Measurements from ENCODE around the gene CDPF1. TPM values are rescaled to one million over a fixed set of nuclear protein-coding genes. Genes with fewer than 3 reads are reported as not detected.
A peak's percentile ranks its signal among the peaks of the same experiment; 100 is the strongest.
"Not testable (repeated sequence)": the region's sequence is repeated elsewhere in the genome, so short reads cannot be mapped to it uniquely, and the experiment has no call there.

The CDPF1 gene
- total and polyA plus RNA-seq, 2 donors (not counting 1 experiment from before 2014, with no cell fraction given), result 9.8 to 15.4 TPM

DNA sequence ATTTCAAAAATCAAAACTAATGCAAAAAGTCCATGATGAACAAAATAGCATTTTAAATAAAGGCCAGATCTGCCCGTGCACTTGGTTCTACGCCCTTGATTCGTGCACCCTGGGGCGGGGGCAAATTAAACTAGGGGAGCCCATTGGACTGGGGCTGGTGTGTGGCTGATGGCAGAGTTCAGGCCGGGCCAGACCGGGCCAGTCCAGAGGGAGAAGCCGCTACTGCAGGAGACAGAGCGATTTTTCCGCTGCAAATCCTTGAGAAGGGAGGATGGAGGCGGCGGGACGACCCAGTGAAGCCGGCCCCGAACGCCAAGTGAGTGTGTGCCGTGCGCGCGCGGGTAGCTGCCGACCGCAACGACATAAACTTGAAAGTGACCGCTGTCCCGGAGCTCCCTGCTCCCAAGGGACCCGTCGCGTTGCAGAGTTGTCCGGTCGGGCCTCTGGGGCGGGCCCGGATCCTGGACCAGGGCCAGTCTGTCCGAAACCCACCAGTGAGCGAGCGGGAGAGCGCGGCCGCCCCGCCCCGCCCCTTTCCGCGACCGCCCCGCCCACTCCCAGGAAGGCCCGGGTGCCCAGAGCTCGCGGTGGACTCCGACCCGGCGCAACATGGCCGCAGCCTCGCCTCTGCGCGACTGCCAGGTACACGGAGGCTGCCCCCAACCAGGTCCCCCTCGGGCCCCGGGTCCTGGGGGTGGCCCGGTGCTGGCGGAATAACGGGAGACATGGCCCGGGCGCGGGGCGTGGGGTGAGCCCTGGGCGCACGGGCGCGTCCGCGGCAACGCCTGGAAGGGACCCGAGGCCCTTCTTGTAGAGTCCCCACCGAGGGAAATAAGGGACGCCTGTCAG lies 17.6 kb upstream of the CDPF1 start, which contains the start of gene TTC38:
Gene TTC38, plus strand, starts transcription at position 578 of the 849 bp plus-strand sequence. Its CDS starts 32 bp downstream, at position 610.
- ATAC-seq (ENCODE audit: low read depth), result peak; percentile 95
- peaks cover 0 to 13% (median 8%) of the 10 kb centered on the region in 4 experiments for H3K27me3 ChIP-seq (replicated peaks in 1 of 4; ENCODE audit: control extremely low read depth in 1 of 4, control insufficient read depth in 3 of 4, insufficient read depth in 4 of 4, low read length in 3 of 4)
- ChIA-PET POLR2A (interaction anchor here (0.6 to 1.5 kb wide), 4 partner anchors 17 to 1551 kb away, joined by 3 to 10 read pairs (median 4); partner anchors contain the start of gene CDPF1), CTCF (interaction anchor here (0.8 kb wide), 1 partner anchor 28 kb away, joined by 3 read pairs; no protein-coding TSS in a partner anchor)
- peaks cover 16% of the 10 kb centered on the region for H3K4me1 Mint-ChIP-seq
- H3K9me3 Mint-ChIP-seq (ENCODE audit: insufficient read depth), result no peaks in the 10 kb centered on the region
- no peaks in the 10 kb centered on the region for H3K79me2 ChIP-seq (ENCODE audit: control insufficient read depth, insufficient read depth, low read length)
- peaks cover 0 to 11% (median 0%) of the 10 kb centered on the region in 3 donors for H3K9me3 ChIP-seq (ENCODE audit: control extremely low read depth in 1 of 3, control insufficient read depth in 2 of 3, insufficient read depth in 1 of 3, low read length in 2 of 3)
- H3K27ac ChIP-seq (ENCODE audit: low read length in 2 of 2), result peak within 1 kb of the TSS in 1 of 2 donors; percentile 49
- intact Hi-C loops (cut with micrococcal nuclease), result loop anchor here (1.0 kb wide), 2 partner anchors 17 to 29 kb away; partner anchors contain the start of genes CDPF1 and GTSE1
- peak within 1 kb of the TSS; percentile 70 for H3K9ac ChIP-seq (ENCODE audit: low read length)
- peak; percentile 62 for DNase-seq
- TF ChIP-seq, protein P1, sequence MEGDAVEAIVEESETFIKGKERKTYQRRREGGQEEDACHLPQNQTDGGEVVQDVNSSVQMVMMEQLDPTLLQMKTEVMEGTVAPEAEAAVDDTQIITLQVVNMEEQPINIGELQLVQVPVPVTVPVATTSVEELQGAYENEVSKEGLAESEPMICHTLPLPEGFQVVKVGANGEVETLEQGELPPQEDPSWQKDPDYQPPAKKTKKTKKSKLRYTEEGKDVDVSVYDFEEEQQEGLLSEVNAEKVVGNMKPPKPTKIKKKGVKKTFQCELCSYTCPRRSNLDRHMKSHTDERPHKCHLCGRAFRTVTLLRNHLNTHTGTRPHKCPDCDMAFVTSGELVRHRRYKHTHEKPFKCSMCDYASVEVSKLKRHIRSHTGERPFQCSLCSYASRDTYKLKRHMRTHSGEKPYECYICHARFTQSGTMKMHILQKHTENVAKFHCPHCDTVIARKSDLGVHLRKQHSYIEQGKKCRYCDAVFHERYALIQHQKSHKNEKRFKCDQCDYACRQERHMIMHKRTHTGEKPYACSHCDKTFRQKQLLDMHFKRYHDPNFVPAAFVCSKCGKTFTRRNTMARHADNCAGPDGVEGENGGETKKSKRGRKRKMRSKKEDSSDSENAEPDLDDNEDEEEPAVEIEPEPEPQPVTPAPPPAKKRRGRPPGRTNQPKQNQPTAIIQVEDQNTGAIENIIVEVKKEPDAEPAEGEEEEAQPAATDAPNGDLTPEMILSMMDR (IDR thresholded peaks at IDR 0.05), result no peak
- TF ChIP-seq EZH2 (IDR thresholded peaks at IDR 0.05; ENCODE audit: borderline replicate concordance, insufficient read depth, low read depth, low read length, poor library complexity, severe bottlenecking), result no peak
- peak within 1 kb of the TSS; percentile 91 for H3K4me2 ChIP-seq (replicated peaks; ENCODE audit: low read depth, low read length, poor library complexity, severe bottlenecking)
- H3K27ac Mint-ChIP-seq, result peak within 1 kb of the TSS; percentile 46
- peak within 1 kb of the TSS; percentile 85 for H3K4me3 Mint-ChIP-seq
- WGBS (ENCODE audit: insufficient coverage), result 1% methylated on average over 74 of the region's 74 CpGs
- peak within 1 kb of the TSS in 4 of 5 experiments; percentile 68 to 80 (median 72) for H3K4me3 ChIP-seq (ENCODE audit: control extremely low read depth in 1 of 5, extremely low read depth in 1 of 5, insufficient read depth in 1 of 5, low read depth in 2 of 5, low read length in 4 of 5)
- peaks cover 4 to 8% of the 10 kb centered on the region in 2 donors for H3K4me1 ChIP-seq (ENCODE audit: control insufficient read depth in 2 of 2, insufficient read depth in 2 of 2, low read length in 2 of 2)
- no peaks in the 10 kb centered on the region for H3K36me3 ChIP-seq (replicated peaks in 1 of 2; ENCODE audit: control extremely low read depth in 1 of 2, control insufficient read depth in 1 of 2, extremely low read depth in 1 of 2, insufficient read depth in 2 of 2, low read length in 1 of 2)
- H4K20me1 ChIP-seq (ENCODE audit: control insufficient read depth, insufficient read depth, low read length, poor library complexity, severe bottlenecking), result no peaks in the 10 kb centered on the region
- H2AFZ ChIP-seq (ENCODE audit: insufficient read depth, low read depth, low read length, poor library complexity, severe bottlenecking), result peak within 1 kb of the TSS; percentile 84
- H3K27me3 Mint-ChIP-seq, result peaks cover 26% of the 10 kb centered on the region

DNA sequence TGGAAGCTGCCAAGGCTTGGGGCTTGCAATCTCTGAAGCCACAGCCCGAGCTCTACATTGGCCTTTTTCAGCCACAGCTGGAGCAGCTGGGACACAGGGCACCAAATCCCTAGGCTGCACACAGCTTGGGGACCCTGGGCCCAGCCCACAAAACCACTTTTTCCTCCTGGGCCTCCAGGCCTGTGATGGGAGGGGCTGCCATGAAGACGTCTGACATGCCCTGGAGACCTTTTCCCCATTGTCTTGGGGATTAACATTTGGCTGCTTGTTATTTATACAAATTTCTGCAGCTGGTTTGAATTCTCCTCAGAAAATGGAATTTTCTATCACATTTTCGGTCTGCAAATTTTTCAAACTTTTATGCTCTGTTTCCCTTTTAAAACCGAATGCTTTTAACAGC lies 15.5 kb upstream of the CDPF1 start:
- H3K9me3 Mint-ChIP-seq (ENCODE audit: insufficient read depth); H3K79me2 ChIP-seq (ENCODE audit: control insufficient read depth, insufficient read depth, low read length); H3K4me2 ChIP-seq (replicated peaks; ENCODE audit: low read depth, low read length, poor library complexity, severe bottlenecking); CTCF ChIA-PET; intact Hi-C loops (cut with micrococcal nuclease); H3K36me3 ChIP-seq (replicated peaks in 1 of 2; ENCODE audit: control extremely low read depth in 1 of 2, control insufficient read depth in 1 of 2, extremely low read depth in 1 of 2, insufficient read depth in 2 of 2, low read length in 1 of 2); DNase-seq; H4K20me1 ChIP-seq (ENCODE audit: control insufficient read depth, insufficient read depth, low read length, poor library complexity, severe bottlenecking); H2AFZ ChIP-seq (ENCODE audit: insufficient read depth, low read depth, low read length, poor library complexity, severe bottlenecking); H3K9ac ChIP-seq (ENCODE audit: low read length); H3K4me3 ChIP-seq (ENCODE audit: control extremely low read depth in 1 of 5, extremely low read depth in 1 of 5, insufficient read depth in 1 of 5, low read depth in 2 of 5, low read length in 4 of 5); H3K4me3 Mint-ChIP-seq; H3K27ac ChIP-seq (ENCODE audit: low read length in 2 of 2); H3K27ac Mint-ChIP-seq; H3K4me1 ChIP-seq (ENCODE audit: control insufficient read depth in 2 of 2, insufficient read depth in 2 of 2, low read length in 2 of 2); ATAC-seq (ENCODE audit: low read depth): not testable (repeated sequence)
- peaks cover 45% of the 10 kb centered on the region for H3K27me3 Mint-ChIP-seq
- Histone ChIP-seq H3K27me3 (replicated peaks in 1 of 4; ENCODE audit: control extremely low read depth in 1 of 4, control insufficient read depth in 3 of 4, insufficient read depth in 4 of 4, low read length in 3 of 4) (peaks cover 0 to 32% (median 20%) of the 10 kb centered on the region in 4 experiments), H3K9me3 (ENCODE audit: control extremely low read depth in 1 of 3, control insufficient read depth in 2 of 3, insufficient read depth in 1 of 3, low read length in 2 of 3) (peaks cover 0 to 17% (median 0%) of the 10 kb centered on the region in 3 donors)
- WGBS (ENCODE audit: insufficient coverage), result 91% methylated on average over 3 of the region's 4 CpGs
- POLR2A ChIA-PET, result interaction anchor here (0.6 kb wide), 1 partner anchor 494 kb away, joined by 9 read pairs; no protein-coding TSS in a partner anchor
- H3K4me1 Mint-ChIP-seq, result peaks cover 16% of the 10 kb centered on the region

DNA sequence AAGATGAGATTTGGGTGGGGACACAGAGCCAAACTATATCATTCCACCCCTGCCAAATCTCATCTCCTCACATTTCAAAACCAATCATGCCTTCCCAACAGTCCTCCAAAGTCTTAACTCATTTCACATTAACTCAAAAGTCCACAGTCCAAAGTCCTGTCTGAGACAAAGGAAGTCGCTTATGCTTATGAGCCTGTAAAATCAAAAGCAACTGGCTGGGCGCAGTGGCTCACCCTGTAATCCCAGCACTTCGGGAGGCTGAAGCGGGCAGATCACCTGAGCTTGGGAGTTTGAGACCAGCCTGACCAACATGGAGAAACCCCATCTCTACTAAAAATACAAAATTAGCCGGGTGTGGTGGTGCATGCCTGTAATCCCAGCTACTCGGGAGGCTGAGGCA lies 14.4 kb upstream of the CDPF1 start:
- H3K4me2 ChIP-seq (replicated peaks; ENCODE audit: low read depth, low read length, poor library complexity, severe bottlenecking); H3K4me3 ChIP-seq (ENCODE audit: control extremely low read depth in 1 of 5, extremely low read depth in 1 of 5, insufficient read depth in 1 of 5, low read depth in 2 of 5, low read length in 4 of 5); H3K4me1 ChIP-seq (ENCODE audit: control insufficient read depth in 2 of 2, insufficient read depth in 2 of 2, low read length in 2 of 2); H3K79me2 ChIP-seq (ENCODE audit: control insufficient read depth, insufficient read depth, low read length); POLR2A ChIA-PET; H3K27ac ChIP-seq (ENCODE audit: low read length in 2 of 2); CTCF ChIA-PET; ATAC-seq (ENCODE audit: low read depth); H2AFZ ChIP-seq (ENCODE audit: insufficient read depth, low read depth, low read length, poor library complexity, severe bottlenecking); H3K27ac Mint-ChIP-seq; H3K36me3 ChIP-seq (replicated peaks in 1 of 2; ENCODE audit: control extremely low read depth in 1 of 2, control insufficient read depth in 1 of 2, extremely low read depth in 1 of 2, insufficient read depth in 2 of 2, low read length in 1 of 2); H4K20me1 ChIP-seq (ENCODE audit: control insufficient read depth, insufficient read depth, low read length, poor library complexity, severe bottlenecking); DNase-seq; H3K9me3 Mint-ChIP-seq (ENCODE audit: insufficient read depth); H3K9ac ChIP-seq (ENCODE audit: low read length); intact Hi-C loops (cut with micrococcal nuclease); H3K4me3 Mint-ChIP-seq: not testable (repeated sequence)
- peaks cover 16% of the 10 kb centered on the region for H3K4me1 Mint-ChIP-seq
- peaks cover 0 to 17% (median 0%) of the 10 kb centered on the region in 3 donors for H3K9me3 ChIP-seq (ENCODE audit: control extremely low read depth in 1 of 3, control insufficient read depth in 2 of 3, insufficient read depth in 1 of 3, low read length in 2 of 3)
- H3K27me3 Mint-ChIP-seq, result peaks cover 56% of the 10 kb centered on the region
- 92% methylated on average over 2 of the region's 6 CpGs for WGBS (ENCODE audit: insufficient coverage)
- peaks cover 0 to 40% (median 28%) of the 10 kb centered on the region in 4 experiments for H3K27me3 ChIP-seq (replicated peaks in 1 of 4; ENCODE audit: control extremely low read depth in 1 of 4, control insufficient read depth in 3 of 4, insufficient read depth in 4 of 4, low read length in 3 of 4)
